Suppressor macrophage treated with lipopolysaccharide for 4 hours (primary cell): ENCODE measurements around the gene RALGDS.

Source experiments
- DNase-seq: peaks from one replicate; pipeline ENCODE4 v3.0.0-alpha.2; 2020

RALGDS gene

DNA sequence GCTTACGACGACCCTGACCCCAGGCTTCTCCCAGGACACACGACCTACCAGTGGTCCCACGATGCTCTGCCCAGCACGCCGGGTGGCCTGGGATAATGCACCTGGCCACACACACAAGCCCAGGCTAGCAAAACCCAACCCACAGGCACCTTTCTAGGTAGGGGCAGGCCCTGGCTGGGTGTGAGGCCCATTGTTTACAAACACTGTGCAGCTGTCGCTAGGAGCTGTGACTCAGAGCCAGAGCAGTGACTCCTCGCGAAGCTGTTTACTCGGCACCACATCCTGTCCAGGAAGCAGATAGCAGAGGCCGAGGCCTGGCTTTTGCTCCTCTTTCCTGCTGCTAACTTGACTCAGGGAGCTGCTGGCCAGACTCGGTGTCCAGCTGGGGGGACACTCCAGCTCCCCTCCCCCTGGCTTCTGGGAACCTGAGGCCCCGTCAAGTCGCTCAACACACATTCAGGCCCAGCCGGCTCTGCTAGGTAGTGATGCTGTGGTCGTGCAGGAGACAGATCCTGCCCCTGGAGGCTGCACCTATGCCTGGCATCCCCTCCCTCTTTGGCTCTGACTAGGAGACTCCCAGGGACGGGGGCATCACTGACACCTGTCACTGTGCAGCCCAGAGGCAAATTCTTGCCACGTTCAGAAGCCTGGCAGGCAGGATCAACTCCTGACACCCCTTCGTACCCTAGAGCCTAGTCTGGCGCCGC is 12.8 kb upstream of the RALGDS start:
- DNase-seq: peak; percentile 79

GRCh38 chr9:133132174-133132573 is 11.1 kb upstream of the RALGDS start:
- DNase-seq: no peak

DNA sequence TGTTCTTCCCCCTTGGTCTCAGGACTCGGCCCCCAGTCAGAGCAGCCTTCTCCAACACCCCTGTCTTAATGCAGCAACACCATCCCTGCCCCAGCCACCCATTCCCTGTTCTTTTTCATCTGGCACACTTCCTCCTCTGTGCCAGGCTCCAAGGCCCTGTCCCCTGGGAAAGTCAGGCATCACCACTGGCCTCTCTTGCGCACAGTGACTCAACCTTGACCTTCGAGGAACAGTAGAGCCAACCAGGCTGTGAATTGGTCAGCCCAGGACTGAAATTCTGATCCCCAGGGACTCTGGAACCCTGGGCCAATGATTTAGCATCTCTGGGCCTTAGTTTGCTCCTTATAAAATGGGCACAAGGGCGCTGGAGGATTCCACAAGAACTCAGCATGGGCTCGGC is 10.5 kb upstream of the RALGDS start:
- DNase-seq: no peak

DNA sequence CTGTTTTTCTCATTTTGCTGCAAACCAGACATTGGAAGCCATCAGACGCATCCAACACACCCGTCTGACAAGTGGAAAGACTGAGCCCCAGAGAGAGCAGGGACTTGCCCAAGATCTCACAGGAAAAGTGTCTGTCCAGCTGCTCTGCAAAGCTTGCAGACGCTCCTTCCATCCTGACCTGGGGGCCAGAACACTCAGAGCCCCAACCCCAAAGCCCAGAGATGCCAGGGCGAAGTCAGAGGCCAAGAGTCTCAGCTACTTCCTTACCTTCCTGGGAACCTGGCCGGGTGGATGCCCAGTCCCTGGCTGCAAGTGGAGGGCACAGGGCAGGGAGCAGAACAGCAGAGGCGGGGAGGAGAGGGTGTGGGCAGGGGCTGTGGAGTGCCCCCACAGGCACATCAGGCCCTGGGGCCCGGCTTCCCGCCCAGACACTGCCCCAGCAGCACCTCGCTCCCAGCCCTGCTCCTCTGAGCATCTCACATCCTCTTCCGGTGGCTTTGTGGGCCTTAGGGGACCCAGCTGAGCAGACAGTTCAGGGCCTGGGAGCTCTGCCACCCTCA is 9.7 kb upstream of the RALGDS start:
- DNase-seq: no peak

- no peak for DNase-seq
Measured at GRCh38 chr9:133129001-133129795, 8.2 kb upstream of the RALGDS start.

DNA sequence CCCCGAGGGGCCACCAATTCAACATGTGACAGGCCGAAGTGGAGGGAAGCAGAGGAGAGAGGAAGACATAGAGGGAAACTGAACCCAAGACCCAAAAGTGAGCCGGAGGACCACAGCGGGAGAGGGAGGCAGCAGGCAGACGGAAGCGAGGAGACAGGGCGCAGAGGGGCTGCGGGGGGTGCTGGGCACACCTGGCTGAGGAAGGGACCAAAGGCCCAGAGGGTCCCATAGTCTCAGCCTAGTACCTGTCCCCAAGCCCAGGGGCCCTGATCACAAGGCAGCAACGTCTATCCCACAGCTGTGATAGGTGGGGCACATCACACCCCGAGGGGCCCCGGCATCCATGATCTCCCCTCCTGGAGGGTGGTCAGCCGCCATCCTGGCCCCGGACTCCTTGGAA is 7.1 kb upstream of the RALGDS start:
- no peak for DNase-seq

GRCh38 chr9:133127340-133127981 is 6.4 kb upstream of the RALGDS start:
- no peak for DNase-seq

DNA sequence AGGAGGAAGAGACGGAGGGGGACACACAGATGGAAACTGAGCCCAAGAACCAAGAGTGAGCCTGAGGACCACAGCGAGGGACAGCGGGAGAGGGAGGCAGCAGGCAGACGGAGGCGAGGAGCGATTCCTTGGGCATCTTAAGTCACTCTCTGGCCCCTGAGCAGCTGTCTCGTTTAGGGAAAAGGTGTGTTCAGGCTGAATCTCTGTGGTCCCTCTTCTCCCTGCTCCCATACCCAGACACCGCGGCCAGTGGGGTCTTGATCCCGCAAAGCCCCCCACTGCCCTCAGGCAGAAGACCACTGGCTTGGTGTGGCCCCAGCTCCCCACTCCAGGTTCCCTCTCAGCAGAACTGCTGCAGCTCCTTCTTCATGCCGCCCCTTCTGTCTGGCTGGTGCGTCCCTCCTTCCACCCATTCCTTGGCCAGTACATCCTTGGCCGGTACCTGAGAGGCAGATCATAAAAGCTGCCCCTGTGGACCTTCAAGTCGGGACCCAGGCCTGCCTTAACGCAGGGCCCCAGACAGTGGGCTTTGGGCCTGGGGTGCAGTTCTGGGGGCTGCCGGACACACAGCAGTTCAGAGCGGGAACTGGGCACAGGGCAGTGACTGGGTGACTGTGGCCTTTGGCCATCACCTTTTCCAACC is 5.8 kb upstream of the RALGDS start:
- DNase-seq: no peak

- peak; percentile 64 for DNase-seq
Measured at GRCh38 chr9:133125941-133126696, 5.1 kb upstream of the RALGDS start.

DNA sequence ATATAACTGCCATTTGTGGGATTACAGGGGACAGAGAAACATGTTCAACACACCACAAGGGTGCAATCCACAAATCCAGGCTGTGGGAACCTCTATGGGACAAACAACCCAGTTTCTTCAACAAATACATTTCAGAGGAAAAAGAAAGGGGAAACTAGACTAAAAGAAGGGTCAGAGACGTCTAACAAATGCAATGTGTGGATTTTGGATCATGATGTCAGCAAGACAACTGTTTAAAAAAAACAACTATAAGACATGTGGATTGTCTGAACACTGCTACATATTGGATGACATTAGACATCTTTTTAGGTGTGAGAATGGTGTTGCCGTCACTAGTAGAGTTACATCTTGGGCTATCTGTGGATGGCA is 3.9 kb upstream of the RALGDS start:
- no peak for DNase-seq

DNA sequence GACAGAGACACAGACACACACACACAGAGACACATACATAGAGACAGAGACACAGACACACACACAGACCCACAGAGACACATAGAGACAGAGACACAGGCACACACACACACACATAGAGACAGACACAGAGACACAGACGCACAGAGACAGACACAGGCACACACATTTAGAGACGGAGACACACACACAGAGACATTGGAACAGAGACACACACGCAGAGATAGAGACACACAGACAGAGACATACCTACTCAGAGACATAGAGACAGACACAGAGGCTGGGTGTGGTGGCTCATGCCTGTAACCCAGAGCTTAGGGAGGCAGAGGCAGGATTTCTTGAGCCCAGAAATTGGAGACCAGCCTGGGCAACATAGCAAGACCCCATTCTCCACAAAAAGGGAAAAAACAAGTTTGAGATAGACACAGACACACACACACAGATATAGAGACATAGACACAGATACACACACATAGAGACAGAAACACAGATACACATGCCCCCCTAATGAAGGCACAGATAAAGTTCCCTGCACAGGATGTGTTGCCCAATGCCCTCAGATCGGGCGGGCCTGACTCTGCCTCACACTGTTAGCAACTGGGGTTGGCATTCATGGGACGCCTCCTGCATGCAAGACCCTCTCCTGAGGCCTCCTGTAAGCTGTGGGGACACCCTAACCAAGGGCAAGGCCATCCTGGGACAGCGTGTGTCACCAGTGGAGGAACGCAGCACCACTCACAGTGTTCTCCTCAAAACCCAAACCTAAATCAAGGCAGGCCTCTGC is 3.3 kb upstream of the RALGDS start:
- DNase-seq: no peak

DNA sequence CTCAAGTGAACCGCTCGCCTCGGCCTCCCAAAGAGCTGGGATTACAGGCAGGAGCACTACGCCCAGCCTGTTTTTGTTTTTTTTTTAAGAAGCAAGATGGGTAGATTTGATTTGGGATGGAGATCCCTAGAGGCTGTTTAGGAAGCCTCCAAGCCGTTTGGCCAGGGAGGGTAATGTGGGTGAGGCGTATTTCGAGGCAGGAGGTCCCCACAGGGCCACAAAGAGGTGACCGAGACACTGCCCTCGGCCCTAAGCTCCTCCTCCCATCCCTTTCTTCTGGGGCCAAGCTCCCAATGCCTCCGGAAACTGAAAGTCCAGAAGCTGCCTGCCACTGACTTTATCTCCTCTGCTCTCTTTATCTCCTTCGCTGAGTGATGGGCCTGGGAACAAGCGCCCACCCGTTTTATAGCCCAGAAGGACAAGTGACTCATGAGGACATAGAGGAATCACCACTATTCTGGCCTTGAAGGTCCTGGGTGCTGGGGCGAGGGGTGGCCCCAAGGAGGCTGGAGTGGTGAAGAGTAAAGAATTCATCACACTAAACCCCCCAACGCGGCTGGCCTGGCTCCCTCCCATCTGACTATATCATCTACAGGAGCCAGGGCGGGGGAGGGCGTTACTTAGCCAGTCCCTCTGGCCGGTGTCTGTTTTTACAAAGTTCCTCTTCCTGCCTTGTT is 2.0 kb upstream of the RALGDS start:
- DNase-seq: no peak

DNA sequence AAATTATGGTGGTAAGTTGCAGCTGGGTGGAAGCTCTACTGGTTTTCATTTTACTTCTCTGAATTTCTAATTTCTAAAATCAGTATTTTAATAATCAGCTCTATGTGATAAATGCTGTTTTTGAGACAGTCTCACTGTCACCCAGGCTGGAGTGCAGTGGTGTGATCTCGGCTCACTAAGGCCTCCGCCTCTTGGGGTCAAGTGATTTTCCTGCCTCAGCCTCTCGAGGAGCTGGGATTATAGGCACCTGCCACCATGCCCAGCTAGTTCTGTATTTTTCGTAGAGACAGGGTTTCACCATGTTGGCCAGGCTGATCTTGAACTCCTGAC is 1.5 kb upstream of the RALGDS start:
- DNase-seq: no peak

DNA sequence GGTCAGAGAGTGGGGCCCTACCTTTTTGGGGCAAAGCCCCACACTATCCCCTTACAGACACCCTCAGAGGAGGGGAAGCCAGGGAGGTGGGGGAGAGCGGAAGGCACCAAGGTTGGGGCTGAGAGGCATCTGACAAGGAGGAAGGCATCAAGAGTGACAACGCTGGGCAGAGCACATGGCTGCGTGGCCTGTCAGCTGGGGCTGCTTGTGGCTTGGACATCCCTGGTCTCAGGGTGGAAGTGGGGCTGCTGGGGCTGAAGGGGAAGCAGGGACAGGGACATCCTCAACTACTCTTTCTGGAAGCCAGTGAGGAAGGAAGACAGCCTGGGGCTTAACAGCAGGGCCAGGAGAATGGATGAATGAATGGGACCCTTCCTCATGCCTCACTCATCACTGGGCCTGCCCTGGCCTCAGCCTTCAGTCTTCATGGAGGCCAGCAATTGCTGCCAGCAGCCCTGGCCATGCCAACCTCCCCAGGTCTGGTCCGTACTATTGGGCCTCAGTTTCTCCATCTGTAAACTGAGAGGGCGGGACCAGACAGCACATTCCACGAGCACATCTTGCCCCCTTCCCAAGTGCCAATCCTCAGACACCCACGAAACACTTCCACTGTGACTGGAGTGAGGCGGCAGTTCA is 993 bp upstream of the RALGDS start:
- peak; percentile 65 for DNase-seq

DNA sequence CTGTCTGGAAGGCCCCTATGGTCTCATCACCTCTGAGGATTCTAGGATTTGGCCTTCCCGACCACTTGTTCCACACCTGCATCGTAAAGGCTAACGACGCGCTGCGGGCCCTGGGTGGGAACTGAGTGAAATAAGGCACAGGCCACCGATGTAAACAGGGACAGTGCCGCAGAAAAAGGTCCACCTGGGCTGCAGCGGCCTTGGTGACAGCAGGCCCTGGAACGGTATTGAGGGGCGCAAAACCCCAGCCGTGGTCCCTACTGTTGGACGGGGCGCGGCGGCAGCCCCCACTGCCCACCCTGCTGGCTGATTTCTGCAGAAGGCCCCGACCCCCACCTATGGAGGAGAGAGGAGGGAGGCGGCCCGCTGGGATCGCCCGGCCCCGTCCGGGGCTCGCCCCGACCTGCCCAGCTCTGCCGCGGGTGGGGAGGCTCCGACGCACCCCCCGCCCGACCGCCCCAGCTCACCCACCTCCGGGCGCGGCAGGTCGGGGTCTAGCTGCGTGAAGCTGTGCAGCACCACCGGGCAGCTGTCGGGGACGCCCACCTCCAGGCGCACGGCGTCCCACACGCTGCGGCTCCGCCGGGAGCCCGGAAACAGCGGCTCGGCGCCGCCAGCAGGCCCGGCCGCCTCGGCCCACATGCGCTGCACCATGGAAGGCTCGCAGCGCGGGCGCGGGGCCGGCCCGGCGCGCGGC is 391 bp downstream of the RALGDS start:
- no peak for DNase-seq

- DNase-seq: no peak
Measured at GRCh38 chr9:133119846-133120500, 1.1 kb downstream of the RALGDS start.

- no peak for DNase-seq
Measured at GRCh38 chr9:133119103-133119845, 1.8 kb downstream of the RALGDS start.

DNA sequence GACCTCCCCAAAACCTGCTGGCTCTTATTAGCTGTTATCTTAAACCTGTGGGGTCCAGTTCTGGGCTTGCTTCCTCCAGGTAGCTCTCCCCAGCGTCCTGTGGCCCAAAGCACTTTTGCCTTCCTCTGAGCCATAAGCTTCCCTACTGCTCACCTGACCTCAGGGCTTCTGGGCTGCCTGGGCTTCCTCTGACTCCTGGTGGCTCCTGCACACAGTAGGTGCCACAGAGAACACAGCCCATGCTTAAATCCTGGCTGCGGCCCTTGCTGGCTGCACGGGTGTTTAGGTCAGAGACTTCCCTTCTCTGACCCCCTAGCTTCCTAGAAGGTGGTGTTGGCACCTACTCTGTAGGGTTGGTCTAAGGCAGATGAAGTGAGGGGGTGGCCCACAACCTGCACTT is 2.5 kb downstream of the RALGDS start:
- no peak for DNase-seq

- DNase-seq: no peak
Measured at GRCh38 chr9:133118179-133118520, 2.9 kb downstream of the RALGDS start.
